Caco-2 (cell line): ENCODE data around the gene BAHCC1. TPM values are rescaled to one million over a fixed set of nuclear protein-coding genes. Genes with fewer than 3 reads are reported as not detected.

Experiments
- BruUV-seq: library from RNA; stranded (reverse); fragments of 400-500 nt; replicated peaks from 2 replicates; lab custom pipeline; 2021; lab: Mats Ljungman, UMichigan
- CTCF ChIA-PET: fragments of 300-600 bp; sonication (Branson Sonifier 250); formaldehyde crosslinking; loops from one replicate; lab custom pipeline; 2022; ENCODE audit warnings: antibody characterized with exemption; lab: Charles Lee
- POLR2A ChIA-PET: fragments of 300-600 bp; sonication (Branson Sonifier 250); formaldehyde crosslinking; loops from one replicate; lab custom pipeline; 2022; ENCODE audit warnings: antibody characterized with exemption; lab: Charles Lee
- DNase-seq, 2 experiments: peaks; one replicate each; pipeline versions ENCODE4 v3.0.0 to v3.0.0-alpha.2; 2020 to 2022
- H3K27me3 ChIP-seq: replicated peaks from 2 replicates; pipeline ENCODE4 v1.6.0; 2011; ENCODE audit warnings: low read length; ENCODE audit not compliant: control insufficient read depth, insufficient read depth
- H3K36me3 ChIP-seq: 2 replicates; pipeline ENCODE4 v1.5.1; 2011; ENCODE audit warnings: low read length; ENCODE audit not compliant: control insufficient read depth, insufficient read depth
- H3K4me1 ChIP-seq: fragments of 250-450 bp; sonication (Bioruptor Pico); 2 replicates; pipeline ENCODE4 v1.5.1; 2020; ENCODE audit warnings: mild to moderate bottlenecking
- H3K4me3 ChIP-seq: 2 replicates; pipeline ENCODE4 v1.5.1; 2011; ENCODE audit warnings: low read depth, mild to moderate bottlenecking, control low read depth, low read length
- H3K9me3 ChIP-seq: fragments of 250-450 bp; sonication (Bioruptor Pico); 2 replicates; pipeline ENCODE4 v1.5.1; 2020; ENCODE audit warnings: mild to moderate bottlenecking, moderate library complexity
- H3K27ac Mint-ChIP-seq: one replicate; pipeline ENCODE4 v1.8.0; 2022; ENCODE audit warnings: mixed read lengths; ENCODE audit not compliant: unreplicated experiment
- H3K27me3 Mint-ChIP-seq: one replicate; pipeline ENCODE4 v1.8.0; 2022; ENCODE audit warnings: mixed read lengths; ENCODE audit not compliant: insufficient read depth, unreplicated experiment
- H3K36me3 Mint-ChIP-seq: one replicate; pipeline ENCODE4 v1.8.0; 2022; ENCODE audit warnings: mild to moderate bottlenecking, mixed read lengths; ENCODE audit not compliant: insufficient read depth, unreplicated experiment
- H3K4me1 Mint-ChIP-seq: one replicate; pipeline ENCODE4 v1.8.0; 2022; ENCODE audit warnings: low read depth, mixed read lengths; ENCODE audit not compliant: unreplicated experiment
- H3K4me3 Mint-ChIP-seq: one replicate; pipeline ENCODE4 v1.8.0; 2022; ENCODE audit warnings: mild to moderate bottlenecking, moderate library complexity, mixed read lengths; ENCODE audit not compliant: unreplicated experiment
- H3K9me3 Mint-ChIP-seq: one replicate; pipeline ENCODE4 v1.8.0; 2022; ENCODE audit warnings: mixed read lengths; ENCODE audit not compliant: unreplicated experiment
- intact Hi-C: fragments of 100-400 bp; cut with micrococcal nuclease; formaldehyde crosslinking; loops from one replicate; pipeline ENCODE4 v1.10.0; 2022; ENCODE audit not compliant: unreplicated experiment
- total RNA-seq: library from RNA; stranded (reverse); gene quantifications from 2 replicates; pipeline ENCODE4 v1.2.3, GENCODE V29; 2022
- TF ChIP-seq, protein P1 (sequence below), 2 experiments: fragments of 200-600 bp in 1 of 2; IDR thresholded peaks; 1 replicate in 1 of 2; 2 replicates in 1 of 2; pipeline versions ENCODE4 v1.5.1 to v1.8.0; 2011 to 2022; ENCODE audit warnings: antibody characterized with exemption in 1 of 2, control low read depth in 1 of 2, inconsistent platforms in 1 of 2, low read depth in 1 of 2, low read length in 1 of 2, mild to moderate bottlenecking in 1 of 2, moderate library complexity in 1 of 2; ENCODE audit not compliant: insufficient read depth in 1 of 2, severe bottlenecking in 1 of 2, unreplicated experiment in 1 of 2

Gene BAHCC1
- total RNA-seq, 1 experiment from 2014 or later = 10.2 TPM

DNA sequence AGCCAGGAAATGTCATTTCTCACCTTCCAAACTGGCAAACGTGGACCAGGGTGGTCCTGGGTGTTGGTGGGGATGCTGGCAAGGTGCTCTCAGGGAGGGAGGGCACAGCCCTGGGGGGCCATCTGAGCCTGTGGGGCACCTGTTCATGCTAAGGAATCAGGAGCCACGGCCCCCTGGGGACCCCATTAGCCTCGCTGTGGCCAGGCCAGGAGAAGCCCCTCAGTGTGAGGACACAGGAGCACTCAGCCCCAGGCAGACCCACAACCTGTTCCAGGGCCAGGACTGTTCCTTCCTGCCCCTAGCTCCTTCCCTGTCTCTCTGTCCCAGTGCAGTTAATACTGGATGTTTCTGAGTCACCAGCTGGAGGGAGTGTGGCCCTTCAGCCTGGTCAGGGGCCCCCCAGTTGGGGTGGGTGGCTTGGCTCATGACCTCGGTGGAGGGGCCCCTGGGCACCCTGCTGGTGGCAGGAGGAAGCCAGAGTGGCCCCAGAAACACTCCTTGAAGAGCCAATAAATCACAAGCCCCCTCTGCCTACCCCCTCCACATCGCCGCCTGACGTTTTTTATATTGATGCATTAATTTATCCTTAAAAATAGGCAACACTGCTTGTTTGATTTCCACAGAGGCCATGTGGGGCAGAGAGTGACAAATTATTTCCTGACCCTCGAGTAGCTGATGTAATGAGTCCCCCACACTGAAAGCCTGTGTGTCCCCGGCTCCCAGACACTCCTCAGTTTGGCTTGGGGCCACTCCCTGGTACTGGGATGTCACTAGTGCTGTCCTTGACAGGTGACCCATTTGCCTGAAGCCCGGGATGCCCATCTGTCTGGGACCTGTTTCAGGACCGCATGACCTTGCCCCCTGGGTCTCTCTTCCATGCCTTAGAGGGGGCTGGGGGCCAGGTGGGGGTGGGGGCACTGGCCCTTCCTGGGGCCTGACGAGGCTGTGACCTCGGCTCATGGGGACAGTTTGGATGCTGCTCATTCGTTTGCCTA lies 95.0 kb downstream of the BAHCC1 start:
- Histone ChIP-seq H3K27me3 (no peaks in the 10 kb centered on the region), H3K9me3 (no peaks in the 10 kb centered on the region), H3K36me3 (no peaks in the 10 kb centered on the region), H3K4me3 (no peak overlapping the region), H3K4me1 (peaks cover 11% of the 10 kb centered on the region)
- TF ChIP-seq, protein P1, sequence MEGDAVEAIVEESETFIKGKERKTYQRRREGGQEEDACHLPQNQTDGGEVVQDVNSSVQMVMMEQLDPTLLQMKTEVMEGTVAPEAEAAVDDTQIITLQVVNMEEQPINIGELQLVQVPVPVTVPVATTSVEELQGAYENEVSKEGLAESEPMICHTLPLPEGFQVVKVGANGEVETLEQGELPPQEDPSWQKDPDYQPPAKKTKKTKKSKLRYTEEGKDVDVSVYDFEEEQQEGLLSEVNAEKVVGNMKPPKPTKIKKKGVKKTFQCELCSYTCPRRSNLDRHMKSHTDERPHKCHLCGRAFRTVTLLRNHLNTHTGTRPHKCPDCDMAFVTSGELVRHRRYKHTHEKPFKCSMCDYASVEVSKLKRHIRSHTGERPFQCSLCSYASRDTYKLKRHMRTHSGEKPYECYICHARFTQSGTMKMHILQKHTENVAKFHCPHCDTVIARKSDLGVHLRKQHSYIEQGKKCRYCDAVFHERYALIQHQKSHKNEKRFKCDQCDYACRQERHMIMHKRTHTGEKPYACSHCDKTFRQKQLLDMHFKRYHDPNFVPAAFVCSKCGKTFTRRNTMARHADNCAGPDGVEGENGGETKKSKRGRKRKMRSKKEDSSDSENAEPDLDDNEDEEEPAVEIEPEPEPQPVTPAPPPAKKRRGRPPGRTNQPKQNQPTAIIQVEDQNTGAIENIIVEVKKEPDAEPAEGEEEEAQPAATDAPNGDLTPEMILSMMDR (IDR thresholded peaks at IDR 0.05; ENCODE audit: insufficient read depth in 1 of 2, low read depth in 1 of 2, low read length in 1 of 2, severe bottlenecking in 1 of 2, unreplicated experiment in 1 of 2) = no peak
- peaks cover 16% of the 10 kb centered on the region for H3K4me1 Mint-ChIP-seq
- peak overlapping the region; percentile 69 for H3K27ac Mint-ChIP-seq
- H3K27me3 Mint-ChIP-seq = no peaks in the 10 kb centered on the region
- no TSS peak for BruUV-seq
- peaks cover 5% of the 10 kb centered on the region for H3K36me3 Mint-ChIP-seq
- POLR2A ChIA-PET = interaction anchor here (0.6 kb wide), 1 partner anchor 268 kb away, joined by 5 read pairs; the partner anchor contains the start of gene CEP131
- H3K4me3 Mint-ChIP-seq = peak overlapping the region; percentile 60
- CTCF ChIA-PET = no interaction called here
- H3K9me3 Mint-ChIP-seq = no peaks in the 10 kb centered on the region
- intact Hi-C loops = no loop called here
- DNase-seq = no peak

DNA sequence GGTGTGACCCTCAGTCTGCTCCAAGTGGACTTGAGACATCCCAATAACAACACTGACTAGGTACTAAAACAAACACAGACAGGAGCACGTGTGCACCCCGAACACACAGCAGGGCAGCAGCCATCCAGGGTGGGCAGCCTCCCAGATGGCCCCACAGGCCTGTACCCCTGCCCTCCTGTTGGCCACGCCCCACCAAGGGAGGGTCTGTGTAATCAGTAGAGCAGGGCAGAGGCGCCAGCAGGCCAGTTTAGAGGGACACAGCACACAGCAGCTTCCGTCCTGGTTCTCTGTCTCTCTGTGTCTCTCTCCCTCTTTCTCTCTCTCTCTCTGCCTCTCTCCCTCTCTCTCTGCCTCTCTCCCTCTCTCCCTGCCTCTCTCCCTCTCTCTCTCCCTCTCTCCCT lies 95.9 kb downstream of the BAHCC1 start:
- H3K4me1 Mint-ChIP-seq = peaks cover 16% of the 10 kb centered on the region
- H3K9me3 Mint-ChIP-seq = no peaks in the 10 kb centered on the region
- DNase-seq = no peak

DNA sequence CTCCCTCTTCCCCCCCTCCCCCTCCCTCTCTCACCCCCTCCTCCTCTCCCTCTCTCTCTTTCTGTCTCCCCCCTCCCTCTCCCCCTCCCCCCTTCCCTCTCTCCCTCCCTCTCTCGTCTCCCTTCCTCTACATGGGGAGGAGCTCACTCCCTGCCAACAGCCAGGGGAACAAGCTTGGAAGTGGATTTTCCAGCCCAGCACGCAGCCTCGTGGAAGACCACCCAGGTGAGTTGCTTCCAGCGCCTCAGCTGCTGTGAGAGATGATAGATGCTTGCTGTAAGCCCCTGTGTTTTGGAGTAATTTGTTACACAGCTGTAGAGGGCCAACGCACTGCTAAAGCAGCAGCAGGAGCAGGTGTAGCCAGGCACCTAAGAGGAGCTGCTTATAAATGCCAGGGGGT lies 96.5 kb downstream of the BAHCC1 start:
- Mint-ChIP-seq H3K9me3 (no peaks in the 10 kb centered on the region), H3K27ac (no peak overlapping the region), H3K4me3 (no peak overlapping the region), H3K27me3 (no peaks in the 10 kb centered on the region), H3K4me1 (peaks cover 16% of the 10 kb centered on the region), H3K36me3 (peaks cover 5% of the 10 kb centered on the region)
- TF ChIP-seq, protein P1 (IDR thresholded peaks at IDR 0.05; ENCODE audit: insufficient read depth in 1 of 2, low read depth in 1 of 2, low read length in 1 of 2, severe bottlenecking in 1 of 2, unreplicated experiment in 1 of 2) = no peak
- Histone ChIP-seq H3K9me3 (no peaks in the 10 kb centered on the region), H3K4me3 (no peak overlapping the region), H3K27me3 (no peaks in the 10 kb centered on the region), H3K4me1 (peaks cover 11% of the 10 kb centered on the region), H3K36me3 (no peaks in the 10 kb centered on the region)
- DNase-seq = no peak
- intact Hi-C loops = no loop called here
- POLR2A ChIA-PET = interaction anchor here (0.6 to 1.6 kb wide), 2 partner anchors 21 to 82 kb away, joined by 3 to 4 read pairs; partner anchors contain the start of gene ACTG1
- no TSS peak for BruUV-seq
- CTCF ChIA-PET = interaction anchor here (0.7 kb wide), 1 partner anchor 32 kb away, joined by 4 read pairs; no protein-coding TSS in a partner anchor

More for the DNA sequence above, 95.9 kb downstream of the BAHCC1 start:
- Histone ChIP-seq H3K36me3 (no peaks in the 10 kb centered on the region), H3K27me3 (no peaks in the 10 kb centered on the region), H3K9me3 (no peaks in the 10 kb centered on the region), H3K4me1 (peaks cover 11% of the 10 kb centered on the region), H3K4me3 (no peak overlapping the region)
- Mint-ChIP-seq H3K27ac (no peak overlapping the region), H3K4me3 (no peak overlapping the region), H3K27me3 (no peaks in the 10 kb centered on the region), H3K36me3 (peaks cover 5% of the 10 kb centered on the region)
- CTCF ChIA-PET = no interaction called here
- BruUV-seq = no TSS peak
- POLR2A ChIA-PET = no interaction called here
- intact Hi-C loops = no loop called here
- TF ChIP-seq, protein P1 (IDR thresholded peaks at IDR 0.05; ENCODE audit: insufficient read depth in 1 of 2, low read depth in 1 of 2, low read length in 1 of 2, severe bottlenecking in 1 of 2, unreplicated experiment in 1 of 2) = no peak
